ENCODE results near the gene CDC26.
"Not testable (repeated sequence)": the region's sequence is repeated elsewhere in the genome, so short reads cannot be mapped to it uniquely, and the experiment has no call there.

CDC26 gene

GRCh38 chr9:113275157-113276131 is at the start of gene CDC26, which contains the start of gene PRPF4:
Gene CDC26, minus strand, starts transcription at chr9:113275572. Its CDS starts 3,065 bp downstream, at chr9:113272507.
Gene PRPF4, plus strand, starts transcription at chr9:113275658. Its CDS starts 86 bp downstream, at chr9:113275744.
- DNase-seq (ENCODE audit: low spot score): peak; percentile 97

- DNase-seq (ENCODE audit: low spot score): no peak
Observed at GRCh38 chr9:113322671-113323070, 47.3 kb upstream of the CDC26 start.

- DNase-seq (ENCODE audit: low spot score): no peak
Observed at GRCh38 chr9:113320051-113320450, 44.7 kb upstream of the CDC26 start.

DNA sequence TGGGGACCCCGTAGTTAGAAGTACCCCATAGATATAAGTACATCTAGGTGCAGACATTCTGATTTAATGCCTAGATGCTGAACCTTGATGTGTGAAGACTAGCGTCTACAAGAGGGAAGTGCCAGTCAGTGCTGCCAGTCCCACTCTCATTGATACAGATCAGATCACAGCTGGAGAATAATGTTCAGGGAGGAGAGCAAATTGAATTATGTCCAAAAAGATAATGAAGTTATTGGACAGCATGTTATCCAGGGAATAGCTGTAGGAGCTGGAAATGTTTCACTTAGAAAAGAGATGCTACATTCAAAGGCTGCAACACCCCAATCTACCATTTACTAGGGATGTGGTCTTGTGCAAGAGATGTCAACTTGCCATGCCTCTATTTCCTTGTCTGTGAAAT is 43.7 kb upstream of the CDC26 start:
- no peak for DNase-seq (ENCODE audit: low spot score)

DNA sequence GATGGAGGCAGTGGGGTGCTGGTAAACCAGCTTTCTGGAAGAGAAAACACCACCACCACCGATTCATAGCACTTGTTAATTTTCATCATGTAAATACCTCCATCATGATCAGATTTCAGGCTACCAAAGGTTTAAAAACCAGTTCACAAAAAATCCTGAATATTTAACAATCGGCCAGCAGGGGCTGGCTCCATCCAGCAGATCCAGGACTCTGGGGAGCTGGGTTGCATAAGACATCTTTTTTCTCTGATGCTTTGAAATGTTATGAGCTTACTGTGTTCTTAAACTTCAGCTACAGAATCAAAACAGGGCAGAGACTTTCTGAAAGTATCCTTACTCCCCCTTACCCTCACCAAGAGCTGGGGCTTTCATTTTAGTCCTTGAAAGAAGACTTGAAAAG is 42.4 kb upstream of the CDC26 start:
- DNase-seq (ENCODE audit: low spot score): no peak

DNA sequence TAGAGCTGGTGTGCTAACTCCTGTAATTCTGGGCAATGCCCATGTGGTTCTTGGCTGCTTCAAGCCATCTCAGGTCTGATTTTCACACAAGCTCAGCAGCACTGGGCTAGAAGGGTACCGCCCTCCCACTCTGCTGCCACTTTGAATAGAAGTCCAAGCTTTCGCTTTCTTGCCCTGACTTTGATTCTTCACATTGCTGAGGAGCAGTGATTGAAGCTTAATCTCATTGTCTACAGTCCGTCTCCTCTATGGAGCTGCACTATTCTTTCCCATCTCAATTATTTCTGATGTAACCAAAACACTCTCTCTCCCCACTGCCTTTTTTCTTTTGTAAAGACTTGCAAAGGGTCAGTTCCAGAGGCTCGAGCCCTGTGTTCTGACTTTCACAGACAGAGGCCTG is 40.7 kb upstream of the CDC26 start:
- no peak for DNase-seq (ENCODE audit: low spot score)

DNA sequence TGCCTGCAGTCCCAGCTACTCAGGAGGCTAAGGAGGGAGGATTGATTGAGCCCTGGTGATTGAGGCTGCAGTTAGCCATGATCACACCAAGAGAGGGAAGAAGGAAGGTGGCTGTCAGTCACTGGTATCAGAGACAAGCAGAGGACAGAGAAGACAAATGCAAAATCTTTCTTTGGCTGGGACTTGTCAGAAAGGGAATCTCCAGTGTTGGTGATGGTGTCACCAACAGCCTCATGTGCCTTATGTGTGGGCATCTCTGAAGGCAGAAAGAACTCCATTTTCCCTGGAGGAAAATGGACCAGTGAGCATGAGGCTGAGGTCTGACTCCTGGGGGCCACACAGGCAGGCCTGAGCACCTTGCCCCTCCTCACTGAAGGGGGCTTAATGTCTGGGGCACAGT is 39.9 kb upstream of the CDC26 start:
- DNase-seq (ENCODE audit: low spot score): no peak

GRCh38 chr9:113313261-113313660 is 37.9 kb upstream of the CDC26 start:
- DNase-seq (ENCODE audit: low spot score): no peak

GRCh38 chr9:113311961-113312360 is 36.6 kb upstream of the CDC26 start:
- DNase-seq (ENCODE audit: low spot score): no peak

- no peak for DNase-seq (ENCODE audit: low spot score)
Observed at GRCh38 chr9:113310538-113310937, 35.2 kb upstream of the CDC26 start.

GRCh38 chr9:113309204-113309813 is 33.9 kb upstream of the CDC26 start:
- DNase-seq (ENCODE audit: low spot score): peak; percentile 76

DNA sequence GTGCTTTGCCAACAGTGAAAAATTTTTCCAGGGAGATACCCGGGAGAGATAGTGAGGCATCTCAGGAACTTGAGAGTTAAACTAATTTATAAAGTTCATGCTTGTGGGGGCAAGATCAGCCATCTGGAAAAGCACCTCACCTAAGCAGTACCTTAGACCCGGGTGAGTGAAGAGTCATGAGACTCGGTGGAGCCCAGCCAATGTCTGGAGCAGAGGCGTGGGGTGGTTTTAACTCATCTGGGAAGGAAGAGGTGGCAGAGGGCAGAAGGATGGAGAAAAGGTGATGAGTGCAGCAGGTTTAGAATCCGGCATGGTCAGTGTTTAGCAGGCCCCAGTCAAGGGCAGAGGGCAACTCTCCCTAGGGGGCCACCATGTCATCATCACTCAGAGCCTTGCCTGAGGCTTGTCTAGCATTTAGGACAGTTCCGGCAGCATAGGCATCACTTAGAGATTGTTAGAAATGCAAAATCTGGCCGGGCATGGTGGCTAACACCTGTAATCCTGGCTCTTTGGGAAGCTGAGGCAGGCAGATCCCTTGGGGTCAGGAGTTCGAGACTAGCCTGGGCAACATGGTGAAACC is 32.1 kb upstream of the CDC26 start:
- DNase-seq (ENCODE audit: low spot score): no peak

DNA sequence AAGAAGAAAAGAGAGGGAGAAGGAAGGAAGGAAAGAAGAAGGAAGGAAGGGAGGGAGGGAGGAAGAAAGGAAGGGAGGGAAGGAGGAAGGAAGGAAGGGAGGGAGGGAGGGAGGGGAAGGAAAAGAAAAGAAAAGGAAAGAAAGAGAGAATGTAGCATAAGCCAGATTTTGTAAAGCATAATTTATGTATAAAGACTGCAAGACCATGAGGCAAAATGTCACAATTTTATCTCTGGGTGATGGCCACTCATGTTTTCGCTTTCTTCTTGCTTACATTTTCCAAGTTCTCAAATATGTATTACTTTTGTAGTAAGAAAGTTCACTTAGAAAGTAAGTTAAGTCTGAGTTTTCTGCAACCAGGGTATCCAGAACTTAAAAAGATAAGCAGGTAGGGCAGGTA is 31.2 kb upstream of the CDC26 start:
- no peak for DNase-seq (ENCODE audit: low spot score)

- DNase-seq (ENCODE audit: low spot score): no peak
Observed at GRCh38 chr9:113302792-113303418, 27.5 kb upstream of the CDC26 start, which contains the start of gene RNF183. Gene RNF183, minus strand, starts transcription at chr9:113303376. Its CDS starts 5,192 bp downstream, at chr9:113298184.

DNA sequence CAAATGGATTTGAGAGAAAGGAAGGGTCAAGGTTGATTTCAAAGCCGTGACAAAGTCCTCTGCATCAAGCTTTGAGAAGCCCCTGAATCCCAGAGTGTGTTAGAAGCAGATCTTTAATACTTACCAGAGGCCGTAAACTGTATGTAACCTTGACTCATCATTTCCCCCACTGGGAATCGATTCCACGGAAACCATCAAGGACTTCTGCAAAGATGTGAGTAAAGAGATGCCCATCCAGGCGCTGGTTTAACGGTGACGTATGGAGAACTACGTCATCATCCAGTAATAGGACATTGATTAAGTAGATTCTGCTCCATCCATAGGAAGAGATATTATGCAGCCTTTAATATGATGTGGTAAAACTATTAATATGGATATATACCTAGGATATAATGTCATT is 26.2 kb upstream of the CDC26 start:
- DNase-seq (ENCODE audit: low spot score): no peak

DNA sequence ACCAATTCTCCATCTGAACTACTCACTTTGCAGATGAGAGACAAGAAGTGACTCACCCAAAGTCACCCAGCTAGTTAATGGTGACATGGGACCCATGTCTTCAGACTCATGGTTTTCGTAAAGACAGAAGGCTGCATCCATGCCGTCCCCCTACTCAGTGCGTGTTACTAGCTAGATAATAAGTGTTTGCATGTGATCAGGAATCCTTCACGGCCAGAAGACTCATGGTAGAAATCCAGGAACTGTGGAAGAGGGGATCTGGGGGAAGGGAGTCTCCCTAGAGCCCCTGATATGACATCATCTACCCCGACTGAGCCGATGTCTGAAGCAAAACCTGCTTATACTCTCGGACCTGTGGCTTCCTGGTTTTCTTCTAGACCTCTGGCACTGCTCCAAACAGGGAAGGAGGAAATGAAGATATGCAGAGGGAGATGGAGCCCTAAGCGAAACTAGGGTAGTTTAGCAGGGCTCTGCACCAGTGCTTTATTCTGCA is 24.5 kb upstream of the CDC26 start:
- peak; percentile 25 for DNase-seq (ENCODE audit: low spot score)

GRCh38 chr9:113298924-113299770 is 23.8 kb upstream of the CDC26 start:
- DNase-seq (ENCODE audit: low spot score): no peak

DNA sequence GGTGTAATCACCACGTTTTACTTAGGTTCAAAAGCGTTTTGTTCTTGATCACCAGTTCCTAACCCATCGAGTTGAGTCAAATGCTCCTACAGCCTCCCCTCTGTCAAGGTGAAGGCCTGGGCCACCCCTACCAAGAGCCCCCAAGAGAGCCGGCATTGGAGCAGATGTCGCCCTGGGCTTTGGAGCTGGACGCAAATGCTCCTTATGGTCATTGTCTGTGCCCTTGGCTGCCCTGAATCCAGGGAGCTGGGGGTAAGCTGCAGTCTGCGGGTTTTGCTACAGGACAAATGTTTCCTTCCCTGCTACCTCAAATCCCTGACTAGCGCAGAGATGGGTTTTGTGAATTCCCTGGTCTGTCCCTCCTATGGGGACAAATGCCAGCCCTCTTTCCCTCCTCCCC is 22.9 kb upstream of the CDC26 start:
- no peak for DNase-seq (ENCODE audit: low spot score)

DNA sequence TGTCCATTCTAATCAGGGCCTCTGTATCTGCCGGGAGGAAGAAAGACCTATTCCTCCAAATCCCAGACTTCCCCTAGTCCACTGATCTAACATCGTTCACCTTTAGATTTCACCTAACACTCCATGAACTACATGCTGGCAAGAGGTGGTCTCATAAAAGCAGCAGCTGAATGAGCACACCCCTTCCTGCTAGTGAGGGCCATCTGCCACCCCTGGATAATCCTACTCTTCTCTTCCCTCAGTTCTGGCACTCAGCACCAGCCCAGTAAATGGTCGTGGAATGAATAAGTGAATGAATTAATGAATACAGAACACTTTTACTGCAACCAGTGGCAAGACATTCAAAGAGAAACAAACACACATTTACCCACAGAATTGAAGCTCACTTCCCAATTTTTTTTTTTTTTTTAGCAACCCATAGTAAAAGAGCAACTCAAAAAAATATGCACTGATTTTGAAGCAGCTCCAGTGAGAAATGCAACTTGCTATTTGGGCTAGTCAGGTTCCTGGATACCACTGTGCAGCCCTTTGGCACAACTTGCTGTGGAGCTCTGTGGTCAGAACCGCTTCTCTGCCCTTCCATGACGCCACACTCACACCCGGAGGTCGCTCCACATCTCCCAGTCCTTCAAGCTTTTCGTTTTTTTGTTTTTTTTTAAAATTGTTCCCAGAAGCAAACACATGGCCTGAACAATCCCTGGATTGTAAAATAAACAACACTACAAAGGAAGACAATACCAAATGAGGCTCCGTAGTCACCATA is 21.6 kb upstream of the CDC26 start:
- DNase-seq (ENCODE audit: low spot score): no peak

GRCh38 chr9:113296247-113296646 is 20.9 kb upstream of the CDC26 start:
- not testable (repeated sequence) for DNase-seq (ENCODE audit: low spot score)

All from hematopoietic multipotent progenitor cell treated with erythropoietin and hydrocortisone succinate and interleukin-3 and kit ligand, for 15 days (in vitro differentiated cells).